ENCODE measurements around the gene RNF151.

Gene RNF151

GRCh38 chr16:1958715-1959268, 7.9 kb upstream of the RNF151 start:
- Histone ChIP-seq H3K9me2 (replicated peaks; ENCODE audit: insufficient read depth, low read length) (no peaks in the 10 kb centered on the region), H3K4me1 (ENCODE audit: low read length) (peaks cover 12% of the 10 kb centered on the region), H3K9me3 (replicated peaks; ENCODE audit: insufficient read depth, low read length) (no peaks in the 10 kb centered on the region), H3K9ac (ENCODE audit: low read length) (peak overlapping the region; percentile 30; the same call in 1 of the 2 replicates), H3K79me2 (ENCODE audit: low read length) (peaks cover 23% of the 10 kb centered on the region), H3K4me3 (ENCODE audit: low read length) (peak overlapping the region; percentile 88), H3F3A (ENCODE audit: insufficient read depth, low read length) (peaks cover 30% of the 10 kb centered on the region), H3K27me3 (replicated peaks; ENCODE audit: insufficient read depth, low read length) (peaks cover 10% of the 10 kb centered on the region), H2AFZ (ENCODE audit: low read length) (peak overlapping the region; percentile 81), H3K36me3 (replicated peaks; ENCODE audit: insufficient read depth, low read length) (peaks cover 14% of the 10 kb centered on the region), H3K4me2 (ENCODE audit: low read depth, low read length) (peak overlapping the region; percentile 92), H3K27ac (ENCODE audit: low read length) (no peak overlapping the region), H4K20me1 (ENCODE audit: insufficient read depth, low read length) (no peaks in the 10 kb centered on the region)
- DNase-seq = peak; percentile 2
- no peak for TF ChIP-seq EZH2phosphoT487 (IDR thresholded peaks at IDR 0.05; ENCODE audit: low read length)
- TF ChIP-seq CTCF (IDR thresholded peaks at IDR 0.05; ENCODE audit: low read length) = no peak

- peaks cover 36% of the 10 kb centered on the region for H3F3A ChIP-seq (ENCODE audit: insufficient read depth, low read length)
- no peak within 1 kb of the TSS for H3K27ac ChIP-seq (ENCODE audit: low read length)
- H3K9me3 ChIP-seq (replicated peaks; ENCODE audit: insufficient read depth, low read length) = no peaks in the 10 kb centered on the region
- peak within 1 kb of the TSS; percentile 92 for H3K4me2 ChIP-seq (ENCODE audit: low read depth, low read length)
- peak within 1 kb of the TSS; percentile 91 for H3K9ac ChIP-seq (ENCODE audit: low read length)
- peak; percentile 92 for DNase-seq
- H3K79me2 ChIP-seq (ENCODE audit: low read length) = peaks cover 29% of the 10 kb centered on the region
- no peaks in the 10 kb centered on the region for H3K9me2 ChIP-seq (replicated peaks; ENCODE audit: insufficient read depth, low read length)
- peak within 1 kb of the TSS; percentile 81 for H2AFZ ChIP-seq (ENCODE audit: low read length)
- H4K20me1 ChIP-seq (ENCODE audit: insufficient read depth, low read length) = no peaks in the 10 kb centered on the region
- H3K36me3 ChIP-seq (replicated peaks; ENCODE audit: insufficient read depth, low read length) = peaks cover 17% of the 10 kb centered on the region
- peak within 1 kb of the TSS; percentile 88 for H3K4me3 ChIP-seq (ENCODE audit: low read length)
- peaks cover 8% of the 10 kb centered on the region for H3K27me3 ChIP-seq (replicated peaks; ENCODE audit: insufficient read depth, low read length)
- peaks cover 15% of the 10 kb centered on the region for H3K4me1 ChIP-seq (ENCODE audit: low read length)
- TF ChIP-seq EZH2phosphoT487 (IDR thresholded peaks at IDR 0.05; ENCODE audit: low read length) = no peak
- TF ChIP-seq CTCF (IDR thresholded peaks at IDR 0.05; ENCODE audit: low read length) = peak; percentile 80
- no peak for TF ChIP-seq EZH2 (optimal IDR thresholded peaks at IDR 0.05; ENCODE audit: low read depth, low read length)
Measured at GRCh38 chr16:1959269-1960039, 7.2 kb upstream of the RNF151 start, which contains the start of gene NDUFB10. NDUFB10 (plus strand) TSS chr16:1959538; CDS start chr16:1959625, 87 bp downstream.

GRCh38 chr16:1960665-1961630, 5.7 kb upstream of the RNF151 start:
- Histone ChIP-seq H3K36me3 (replicated peaks; ENCODE audit: insufficient read depth, low read length) (peaks cover 17% of the 10 kb centered on the region), H3K4me3 (ENCODE audit: low read length) (peak overlapping the region; percentile 88), H3K27ac (ENCODE audit: low read length) (no peak overlapping the region), H3K9me3 (replicated peaks; ENCODE audit: insufficient read depth, low read length) (no peaks in the 10 kb centered on the region), H3K79me2 (ENCODE audit: low read length) (peaks cover 42% of the 10 kb centered on the region), H3K27me3 (replicated peaks; ENCODE audit: insufficient read depth, low read length) (no peaks in the 10 kb centered on the region), H2AFZ (ENCODE audit: low read length) (no peak overlapping the region), H3K9ac (ENCODE audit: low read length) (no peak overlapping the region), H3K9me2 (replicated peaks; ENCODE audit: insufficient read depth, low read length) (no peaks in the 10 kb centered on the region), H4K20me1 (ENCODE audit: insufficient read depth, low read length) (no peaks in the 10 kb centered on the region), H3K4me1 (ENCODE audit: low read length) (peaks cover 15% of the 10 kb centered on the region), H3K4me2 (ENCODE audit: low read depth, low read length) (peak overlapping the region; percentile 92; the same call in 1 of the 2 replicates), H3F3A (ENCODE audit: insufficient read depth, low read length) (peaks cover 40% of the 10 kb centered on the region)
- DNase-seq = no peak
- TF ChIP-seq EZH2 (optimal IDR thresholded peaks at IDR 0.05; ENCODE audit: low read depth, low read length) (no peak), CTCF (IDR thresholded peaks at IDR 0.05; ENCODE audit: low read length) (no peak), EZH2phosphoT487 (IDR thresholded peaks at IDR 0.05; ENCODE audit: low read length) (no peak)

Data from MM.1S (cell line).